IPS-11a (cell line): ENCODE data around the gene LIM2.
"Not testable (repeated sequence)": the region's sequence is repeated elsewhere in the genome, so short reads cannot be mapped to it uniquely, and the experiment has no call there.

Experiments used
- H3K4me3 ChIP-seq: one replicate; pipeline ENCODE4 v1.5.1; 2013; ENCODE audit warnings: low read depth, low read length, control low read depth

Gene LIM2, protein sequence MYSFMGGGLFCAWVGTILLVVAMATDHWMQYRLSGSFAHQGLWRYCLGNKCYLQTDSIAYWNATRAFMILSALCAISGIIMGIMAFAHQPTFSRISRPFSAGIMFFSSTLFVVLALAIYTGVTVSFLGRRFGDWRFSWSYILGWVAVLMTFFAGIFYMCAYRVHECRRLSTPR

DNA sequence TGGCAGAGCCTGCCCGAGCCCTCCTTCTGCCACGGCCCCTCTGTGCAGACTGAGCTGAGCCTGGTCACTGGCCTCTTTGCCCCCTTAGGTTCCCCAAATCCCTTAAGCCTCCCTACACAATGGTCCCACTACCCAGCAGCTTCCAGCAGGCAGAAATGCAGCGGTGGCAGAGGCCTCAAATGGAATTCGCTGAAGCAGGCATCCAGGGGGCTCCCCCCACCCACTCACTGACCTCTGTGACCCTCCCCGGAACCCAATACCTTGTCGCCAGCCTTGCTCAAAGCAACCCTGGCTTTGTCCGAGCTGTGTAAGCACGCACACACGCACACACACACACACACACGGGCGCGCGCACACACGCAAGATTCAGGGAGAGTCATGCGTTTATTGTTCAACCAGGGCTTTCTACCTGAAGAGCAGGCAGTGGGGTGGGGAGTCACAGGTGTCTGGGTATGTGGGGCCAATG is at the start of gene LIM2:
Gene LIM2, minus strand, starts transcription at position 51 of the 466 bp plus-strand sequence. CDS start 531 bp downstream, outside the sequence.
- H3K4me3 ChIP-seq = no peak within 1 kb of the TSS

DNA sequence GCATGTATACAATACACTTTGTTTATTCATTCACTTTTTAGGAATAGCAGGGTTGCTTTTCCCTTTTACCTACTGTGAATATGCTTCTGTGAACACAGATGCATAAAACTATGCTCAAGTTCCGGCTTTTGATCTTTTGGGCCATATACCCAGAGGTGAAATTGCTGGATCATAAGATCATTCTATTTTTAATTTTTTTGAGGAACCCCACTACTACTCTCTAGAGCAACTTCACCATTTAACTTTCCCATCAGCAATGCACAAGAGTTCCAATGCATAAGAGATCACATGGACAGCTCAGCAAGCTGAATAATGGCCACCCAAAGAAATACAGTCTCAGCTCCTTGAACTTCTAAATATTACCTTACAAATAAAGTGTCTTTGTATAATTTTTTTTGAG is 46.7 kb upstream of the LIM2 start:
- H3K4me3 ChIP-seq = no peak overlapping the region

DNA sequence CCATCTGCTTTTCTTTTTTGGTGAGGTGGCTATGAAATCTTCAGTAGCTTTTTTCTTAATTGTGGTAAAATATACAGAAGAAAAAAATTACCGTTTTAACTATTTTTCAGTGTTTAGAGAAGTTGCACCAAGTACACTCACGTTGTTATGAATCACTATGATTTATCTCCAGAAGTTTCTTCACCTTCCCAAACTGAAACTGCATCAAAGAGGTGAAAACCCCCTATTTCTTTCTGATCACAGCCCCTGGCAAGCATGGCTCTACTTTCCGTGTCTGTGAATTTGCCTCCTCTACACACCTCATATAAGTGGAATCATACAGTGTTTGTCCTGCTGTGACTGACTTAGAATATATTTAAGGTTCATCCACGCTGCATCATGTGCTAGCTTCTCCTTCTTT is 45.3 kb upstream of the LIM2 start:
- no peak overlapping the region for H3K4me3 ChIP-seq

DNA sequence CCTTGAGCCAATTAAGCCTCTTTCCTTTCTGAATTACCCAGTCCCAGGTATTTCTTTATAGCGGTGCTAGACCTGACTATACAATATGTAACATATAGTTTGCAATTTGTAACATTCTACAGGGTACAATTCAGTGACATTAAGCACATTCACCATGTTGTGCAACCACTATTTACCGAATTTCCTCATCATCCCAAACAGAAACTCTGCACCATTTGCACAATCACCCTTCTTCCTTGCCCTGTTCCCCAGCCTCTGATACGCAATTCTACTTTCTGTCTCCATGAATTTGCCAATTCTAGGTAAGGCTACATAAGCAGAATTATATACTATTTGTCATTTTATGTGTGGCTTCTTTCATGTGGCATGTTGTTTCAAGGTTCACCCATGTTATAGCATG is 43.4 kb upstream of the LIM2 start:
- H3K4me3 ChIP-seq = no peak overlapping the region

DNA sequence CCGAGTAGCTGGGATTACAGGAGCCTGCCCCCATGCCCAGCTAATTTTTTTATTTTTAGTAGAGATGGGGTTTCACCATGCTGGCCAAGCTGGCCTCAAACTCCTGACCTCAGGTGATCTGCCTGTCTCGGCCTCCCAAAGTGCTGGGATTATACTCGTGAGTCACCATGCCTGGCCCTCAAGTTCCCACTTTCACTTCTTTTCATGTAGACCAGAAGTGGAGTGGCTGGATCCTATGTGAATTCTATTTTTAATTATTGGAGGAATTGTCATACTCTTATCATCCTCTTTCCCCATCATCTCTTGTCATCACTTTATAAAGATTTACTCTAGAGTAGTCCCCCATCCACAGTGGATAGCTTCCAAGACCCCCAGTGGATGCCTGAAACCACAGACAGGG is 42.4 kb upstream of the LIM2 start:
- no peak overlapping the region for H3K4me3 ChIP-seq

DNA sequence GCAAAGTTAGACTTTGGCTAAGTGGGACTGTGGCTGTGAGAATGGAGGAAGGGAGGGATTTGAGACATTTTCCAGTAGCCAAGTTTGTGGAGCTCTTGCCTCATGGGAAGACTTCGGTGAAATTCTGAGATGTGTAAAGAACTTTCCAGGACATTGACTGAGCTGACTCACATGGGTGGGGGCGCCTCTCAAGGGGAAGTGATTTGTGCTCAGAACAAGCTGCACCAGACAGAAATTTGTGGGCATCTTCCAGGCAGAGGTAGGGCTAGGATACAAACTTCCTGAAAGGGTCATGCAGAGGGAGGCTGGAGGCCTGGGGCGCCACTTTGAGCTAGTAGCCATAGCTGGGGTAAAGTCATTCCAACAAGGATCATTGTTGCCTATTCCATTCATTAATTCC is 39.4 kb upstream of the LIM2 start:
- H3K4me3 ChIP-seq = no peak overlapping the region

DNA sequence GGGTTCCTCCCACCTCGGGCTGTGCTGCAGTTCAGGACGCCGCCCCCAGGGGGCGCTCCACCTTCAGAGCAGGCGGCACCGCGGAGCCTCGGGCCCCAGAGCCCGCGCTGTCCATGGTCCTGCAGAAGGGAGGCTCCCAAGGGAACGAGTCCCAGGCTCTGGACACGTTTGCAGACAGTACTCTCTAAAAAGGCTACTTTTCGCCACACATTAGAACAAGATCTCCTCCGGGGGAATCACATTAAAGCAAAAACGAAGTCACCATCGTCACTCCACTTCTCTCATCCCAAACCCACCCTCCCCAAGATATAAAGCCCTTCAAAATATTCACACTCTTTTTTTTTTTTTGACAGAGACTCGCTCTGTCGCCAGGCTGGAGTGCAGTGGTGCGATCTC is 34.3 kb upstream of the LIM2 start:
- peak overlapping the region; percentile 41 for H3K4me3 ChIP-seq

DNA sequence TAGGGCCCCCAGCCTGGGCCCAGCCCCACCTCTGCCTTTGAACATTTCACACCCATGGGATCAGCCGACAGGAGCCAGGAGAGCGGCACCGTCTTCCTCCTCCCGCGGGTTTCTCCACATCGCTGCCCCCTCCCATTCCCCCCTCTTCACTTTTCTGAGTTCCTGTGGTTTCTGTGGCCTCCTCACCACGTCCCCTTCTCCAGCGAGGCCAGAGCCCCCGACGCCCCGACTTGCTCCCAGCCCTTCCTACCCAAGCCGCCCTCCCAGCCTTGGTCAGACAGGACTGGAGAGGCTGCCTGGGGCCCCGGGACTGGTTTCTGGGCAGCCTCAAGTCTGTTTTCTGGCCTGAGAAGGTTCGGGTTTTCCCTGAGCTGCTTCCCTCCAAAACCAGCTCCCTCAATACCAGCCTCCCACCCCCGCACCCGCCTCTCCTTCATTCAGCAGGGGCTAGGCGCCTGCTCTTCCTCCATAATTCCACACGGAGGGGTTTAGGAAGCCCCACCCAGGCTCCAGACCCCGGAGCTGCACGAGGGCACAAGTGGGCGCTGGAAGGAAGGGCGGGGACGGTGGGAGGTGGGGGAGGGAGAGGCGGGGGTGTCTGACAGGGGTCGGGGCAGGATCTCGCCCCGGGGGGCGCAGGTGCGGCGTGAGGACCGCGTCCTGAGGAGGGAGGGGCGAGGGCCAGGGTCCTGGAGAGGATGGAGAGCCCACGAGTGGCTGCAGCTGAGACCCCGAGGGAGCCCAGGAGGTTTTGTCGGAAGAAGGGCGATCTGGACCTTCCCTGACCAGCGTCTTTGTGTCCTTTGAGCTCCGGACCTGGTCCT is 33.7 kb upstream of the LIM2 start:
- H3K4me3 ChIP-seq = peak overlapping the region; percentile 41

DNA sequence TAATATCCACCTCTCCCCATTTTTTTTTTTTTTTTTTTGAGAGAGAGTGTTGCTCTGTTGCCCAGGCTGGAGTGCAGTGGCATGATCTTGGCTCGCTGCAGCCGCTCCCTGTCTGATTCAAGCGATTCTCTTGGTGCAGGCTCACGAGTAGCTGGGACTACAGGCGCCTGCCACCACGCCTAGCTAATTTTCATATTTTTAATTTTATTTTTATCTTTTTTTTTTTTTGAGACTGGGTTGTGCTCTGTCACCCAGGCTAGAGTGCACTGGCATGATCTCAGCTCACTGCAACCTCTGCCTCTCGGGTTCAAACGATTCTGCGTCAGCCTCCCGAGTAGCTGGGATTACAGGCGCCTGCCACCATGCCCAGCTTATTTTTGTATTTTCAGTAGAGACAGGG is 32.7 kb upstream of the LIM2 start:
- H3K4me3 ChIP-seq = not testable (repeated sequence)

DNA sequence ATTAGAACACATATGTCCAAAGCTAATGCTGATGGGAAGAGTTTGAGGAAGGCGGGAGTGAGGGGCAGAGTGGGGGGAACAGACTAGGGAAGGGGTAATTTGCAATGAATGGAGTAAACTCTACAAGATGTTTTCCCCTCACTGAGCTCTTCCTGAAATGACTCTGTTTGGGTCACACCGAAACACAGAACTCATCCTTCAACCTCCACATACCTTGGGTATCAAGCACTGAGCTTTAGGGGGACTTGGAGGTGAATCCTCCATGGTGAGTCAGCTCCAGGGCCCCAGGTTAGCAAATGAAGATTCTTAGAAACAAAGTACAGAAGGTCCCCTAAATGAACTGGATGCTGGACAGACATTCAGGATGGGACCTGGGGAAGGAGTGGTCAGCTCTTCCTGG is 30.9 kb upstream of the LIM2 start:
- H3K4me3 ChIP-seq = no peak overlapping the region

DNA sequence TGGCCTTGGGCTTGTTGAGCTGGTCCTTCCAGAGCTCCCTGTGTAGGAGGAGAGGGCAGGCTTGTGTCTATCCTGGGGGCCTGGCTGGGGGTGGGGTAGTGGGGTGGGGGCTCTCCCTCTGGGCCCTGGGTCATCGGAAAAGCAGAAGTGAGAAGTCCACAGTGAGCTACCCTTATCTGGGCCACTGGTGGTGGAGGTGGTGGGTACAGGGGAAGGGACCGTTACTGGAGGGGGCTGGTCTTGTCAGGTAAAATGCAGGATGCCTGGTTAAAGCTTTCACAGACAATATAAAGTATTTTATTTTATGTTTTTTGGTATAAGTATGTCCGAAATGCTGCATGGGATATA is 30.0 kb upstream of the LIM2 start:
- no peak overlapping the region for H3K4me3 ChIP-seq

DNA sequence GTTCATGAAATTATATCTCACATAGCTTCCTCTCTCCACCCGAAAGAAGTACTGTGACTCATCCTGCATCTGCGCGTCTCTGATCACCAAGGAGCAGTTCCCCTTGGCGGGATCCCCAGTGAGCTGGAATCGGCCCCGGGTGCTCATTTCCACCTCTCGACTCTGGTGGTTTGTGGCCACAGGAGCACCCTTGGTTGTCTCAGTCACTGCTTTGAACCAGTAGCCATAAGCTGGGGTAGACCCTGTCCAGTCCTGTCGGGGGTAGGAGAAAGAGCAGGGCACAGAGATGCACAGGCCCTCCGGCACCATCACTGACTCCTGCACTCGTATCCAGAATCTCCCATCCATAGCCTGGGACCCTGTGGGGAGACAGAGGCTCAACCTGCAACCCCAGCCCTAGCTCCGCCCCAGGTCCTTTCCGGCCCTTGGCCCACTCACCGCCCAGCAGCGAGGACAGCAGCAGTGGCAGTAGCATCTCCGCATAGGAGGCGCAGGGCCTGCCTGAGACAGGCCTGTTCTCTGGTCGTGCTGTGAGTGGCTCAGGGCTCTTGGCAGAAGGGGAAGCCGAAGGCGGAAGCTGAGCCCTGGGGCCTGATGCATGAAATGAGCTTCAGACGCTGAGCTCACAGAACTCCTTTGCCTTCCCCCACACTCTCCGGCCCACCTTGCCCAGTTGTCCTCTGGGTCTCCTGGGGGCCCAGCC is 29.5 kb upstream of the LIM2 start, which contains the start of gene SIGLEC10:
Gene SIGLEC10, minus strand, starts transcription at position 536 of the 703 bp plus-strand sequence. Its CDS starts 61 bp downstream, at position 475.
- H3K4me3 ChIP-seq = no peak within 1 kb of the TSS

DNA sequence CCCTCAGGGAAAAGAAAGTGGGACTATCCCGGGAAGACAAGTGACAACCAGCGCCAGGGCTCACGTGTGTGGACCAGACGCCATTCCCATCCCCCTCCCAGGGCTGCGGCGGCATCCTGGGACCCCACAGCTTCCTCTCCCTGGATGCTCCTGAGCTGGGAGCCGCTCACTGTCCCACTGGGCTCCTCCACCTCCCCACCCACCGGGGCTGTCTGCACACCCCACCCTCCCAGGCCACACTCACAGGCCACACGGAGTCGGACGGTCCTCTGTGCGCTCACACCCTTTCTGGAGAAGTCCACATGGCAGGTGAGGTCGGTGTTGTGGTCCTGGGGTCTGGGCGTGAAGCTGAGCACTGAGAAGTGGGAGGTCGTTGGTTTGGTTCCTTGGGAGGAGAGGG is 28.6 kb upstream of the LIM2 start:
- H3K4me3 ChIP-seq = not testable (repeated sequence)

DNA sequence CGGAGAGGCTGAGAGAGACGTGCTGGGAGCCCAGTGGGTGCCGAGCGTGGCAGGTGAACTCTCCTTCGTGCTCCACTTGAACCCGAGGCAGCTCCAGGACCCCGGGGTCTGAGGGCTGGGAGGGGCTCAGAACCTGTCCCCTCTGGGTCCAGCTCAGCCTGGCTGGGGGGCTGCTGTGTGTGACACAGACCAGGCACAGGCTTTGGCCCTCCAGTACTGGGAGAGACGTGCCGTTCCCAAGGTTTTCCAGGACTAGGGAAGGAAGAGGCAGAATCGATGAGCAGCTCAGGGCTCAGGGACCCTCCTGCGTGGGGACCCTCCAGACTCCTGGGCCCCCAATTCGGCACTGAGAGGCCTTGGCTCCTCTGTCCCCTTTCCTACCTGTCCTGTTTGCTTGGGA is 27.4 kb upstream of the LIM2 start:
- no peak overlapping the region for H3K4me3 ChIP-seq

DNA sequence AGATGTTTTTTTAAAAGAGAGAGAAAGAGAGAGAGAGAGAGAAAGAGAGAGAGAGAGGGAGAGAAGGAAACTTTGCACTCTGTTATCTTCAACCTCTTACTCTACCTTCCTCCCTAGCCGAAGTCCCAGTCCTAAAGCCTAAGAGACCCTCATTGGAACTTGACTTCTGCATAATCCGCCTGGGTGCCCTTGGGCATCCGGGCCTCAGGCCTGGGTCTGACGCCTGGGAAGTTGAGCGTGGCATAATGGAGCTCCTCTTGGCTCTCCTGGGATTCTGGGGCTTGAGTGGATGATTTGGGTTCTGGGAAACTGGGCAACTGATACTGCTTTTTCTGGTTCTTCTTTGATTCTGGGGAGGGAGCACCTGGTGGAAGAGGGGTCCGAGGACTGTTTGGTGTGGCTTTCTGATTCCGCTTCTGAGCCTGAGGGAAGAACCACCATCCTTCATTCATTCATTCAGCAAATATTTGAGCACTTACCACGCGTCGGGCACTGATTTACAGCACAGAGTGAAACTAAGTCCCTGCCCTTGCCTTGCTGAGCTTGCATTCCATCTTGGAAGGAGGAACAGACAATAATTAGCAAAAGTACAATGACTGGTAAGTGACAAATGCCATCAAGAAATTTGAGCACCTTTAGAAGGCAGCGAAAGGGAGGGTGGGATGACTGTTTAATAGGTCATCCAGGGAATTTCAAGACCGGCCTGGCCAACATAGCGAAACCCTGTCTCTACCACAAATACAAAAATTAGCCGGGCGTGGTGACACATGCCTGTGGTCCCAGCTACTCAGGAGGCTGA is 23.4 kb upstream of the LIM2 start:
- no peak overlapping the region for H3K4me3 ChIP-seq

DNA sequence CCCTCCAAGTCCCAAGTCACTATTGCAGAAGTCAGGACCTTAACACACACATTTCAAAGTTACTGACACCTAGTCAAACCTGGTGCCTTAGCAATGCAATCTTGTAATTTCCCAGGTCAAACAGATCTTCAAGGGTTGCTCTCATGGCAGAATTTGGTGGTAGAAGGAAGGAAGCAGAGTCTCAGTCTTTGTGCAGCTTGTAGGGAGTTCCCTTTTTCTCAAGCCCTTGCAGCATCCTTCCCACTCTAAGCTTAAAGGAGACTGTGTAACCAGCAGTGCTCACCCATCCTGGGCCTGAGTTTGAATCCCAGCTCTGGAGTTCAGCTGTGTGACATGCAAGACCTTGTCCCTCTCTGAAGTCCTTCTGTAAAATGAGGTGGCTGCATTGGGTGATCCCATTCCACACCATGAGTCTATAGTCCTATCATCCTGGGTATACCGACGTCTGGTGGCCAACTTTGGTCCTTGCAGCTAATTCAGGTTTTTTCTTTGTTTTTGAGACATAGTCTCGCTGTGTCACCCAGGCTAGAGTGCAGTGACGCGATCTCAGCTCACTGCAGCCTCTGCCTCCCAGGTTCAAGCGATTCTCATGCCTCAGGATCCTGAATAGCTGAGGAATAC is 19.8 kb upstream of the LIM2 start:
- H3K4me3 ChIP-seq = no peak overlapping the region

DNA sequence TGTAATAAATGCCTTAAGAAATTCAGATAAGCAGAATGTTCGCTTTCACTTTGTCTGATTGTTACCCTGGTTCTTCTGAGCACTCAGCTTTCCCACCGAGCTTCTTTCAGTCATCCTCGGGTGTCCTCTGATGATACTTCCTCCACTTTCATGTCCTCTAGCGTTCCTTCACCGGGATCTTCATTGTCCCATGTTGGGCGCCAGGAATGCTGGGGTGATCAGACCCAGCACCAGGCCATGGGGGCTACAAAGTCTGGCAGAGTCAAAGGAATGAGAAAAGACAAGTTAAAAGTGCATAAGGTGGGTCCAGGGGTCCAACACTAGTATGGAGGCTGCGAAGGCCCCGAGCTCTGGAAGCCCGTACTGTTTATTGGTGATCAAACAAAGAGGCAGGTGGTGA is 14.3 kb upstream of the LIM2 start:
- no peak overlapping the region for H3K4me3 ChIP-seq

DNA sequence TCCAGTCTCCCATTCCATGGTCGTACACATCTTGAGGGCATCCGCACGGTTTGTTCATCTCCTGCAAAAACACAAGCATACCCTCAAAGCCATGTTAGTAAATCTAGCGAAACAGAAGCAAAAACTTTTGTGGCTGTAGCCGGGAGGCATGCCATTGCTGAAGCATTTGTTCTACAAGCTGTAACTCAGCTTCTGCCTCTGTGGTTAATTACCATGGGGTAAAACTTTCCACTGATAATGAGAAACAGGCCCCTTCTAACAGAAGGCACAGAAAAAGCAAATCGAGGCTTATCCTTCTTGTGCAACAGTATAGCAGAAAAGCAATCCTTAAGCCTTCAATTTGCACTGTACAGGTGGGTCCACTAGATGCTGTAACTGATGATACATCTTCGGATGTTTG is 12.2 kb upstream of the LIM2 start:
- not testable (repeated sequence) for H3K4me3 ChIP-seq

DNA sequence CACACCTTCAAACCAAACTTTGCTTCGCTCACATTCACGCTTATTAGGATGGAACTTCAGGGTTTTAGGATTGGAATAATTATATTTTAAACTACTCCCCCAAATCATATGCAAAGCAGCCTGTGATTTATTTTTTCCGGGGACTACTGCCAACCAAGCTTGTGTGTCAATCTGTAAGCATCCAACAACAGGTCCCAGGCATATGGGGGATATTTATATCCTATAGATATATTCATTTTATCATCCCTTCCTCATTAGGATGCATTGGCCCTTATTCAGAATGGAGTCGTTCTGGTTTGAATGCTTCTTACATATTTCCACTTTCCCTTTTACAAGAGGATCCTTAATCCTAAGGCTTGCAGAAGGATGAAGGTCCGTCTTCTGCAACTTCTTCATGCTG is 11.5 kb upstream of the LIM2 start:
- H3K4me3 ChIP-seq = no peak overlapping the region

DNA sequence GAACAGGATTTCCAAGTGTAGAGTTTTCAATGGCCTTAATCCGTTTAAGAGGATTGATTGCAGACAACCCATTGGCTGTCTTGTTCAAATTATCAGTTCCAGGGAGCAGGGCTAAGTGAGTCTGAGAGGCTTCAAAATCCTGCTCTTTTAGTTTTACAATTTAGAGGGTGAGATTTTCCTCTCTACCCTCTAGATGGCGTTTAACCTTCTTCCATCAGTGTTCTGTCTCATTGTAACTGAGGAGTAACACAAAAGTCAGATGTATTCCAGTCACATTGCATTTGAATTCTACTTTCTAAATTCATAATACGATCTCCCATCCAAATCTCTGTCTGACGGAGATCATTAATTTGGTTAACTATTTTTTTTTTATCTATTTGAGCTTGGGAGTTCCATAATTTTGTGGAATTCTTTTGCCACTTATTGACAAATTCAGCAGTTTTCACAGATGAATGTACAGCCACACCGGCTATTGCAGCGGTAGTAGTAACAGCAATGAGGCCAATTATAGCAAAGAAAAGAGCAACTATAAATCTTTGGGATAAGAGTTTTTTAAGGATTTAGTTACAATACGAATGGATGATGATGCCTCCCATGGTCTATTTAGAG is 10.4 kb upstream of the LIM2 start:
- no peak overlapping the region for H3K4me3 ChIP-seq
